NCI-H1436 treated with DMSO at 0.1 percent for 48 hours (cell line): Measurements from ENCODE around the gene CAMTA1.

Source experiments
- DNase-seq: peaks from one replicate; lab custom pipeline; 2025; lab: John Stamatoyannopoulos, UW

CAMTA1 gene

DNA sequence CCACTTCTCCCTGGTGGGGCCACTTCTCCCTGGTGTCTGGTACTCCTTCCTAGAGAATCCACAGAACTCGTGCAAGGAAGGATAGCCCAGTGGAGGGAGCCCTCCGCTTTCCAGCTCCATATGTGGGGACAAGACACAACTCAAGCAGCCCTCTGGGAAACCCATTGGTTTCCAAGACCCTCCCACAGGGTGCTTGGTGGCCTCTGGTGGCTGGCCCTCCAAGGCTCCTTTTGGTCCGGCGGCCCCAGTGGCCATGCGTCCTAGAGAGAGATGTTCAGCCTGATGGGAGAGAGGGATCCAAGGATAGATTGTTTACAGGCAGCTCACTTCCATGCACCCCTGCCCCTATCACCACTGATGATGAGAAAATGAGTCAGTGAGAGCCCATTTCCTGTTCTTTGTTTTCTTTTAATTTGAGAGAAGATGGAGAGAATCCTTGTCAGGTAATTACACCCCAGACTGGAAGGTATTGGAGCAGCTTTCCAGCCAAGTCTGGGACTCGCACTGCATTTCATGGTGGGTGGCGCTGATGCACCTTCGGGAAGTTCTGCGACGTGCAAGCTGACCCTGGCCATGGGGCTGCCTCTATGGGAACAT is 499.7 kb downstream of the CAMTA1 start:
- no peak for DNase-seq

DNA sequence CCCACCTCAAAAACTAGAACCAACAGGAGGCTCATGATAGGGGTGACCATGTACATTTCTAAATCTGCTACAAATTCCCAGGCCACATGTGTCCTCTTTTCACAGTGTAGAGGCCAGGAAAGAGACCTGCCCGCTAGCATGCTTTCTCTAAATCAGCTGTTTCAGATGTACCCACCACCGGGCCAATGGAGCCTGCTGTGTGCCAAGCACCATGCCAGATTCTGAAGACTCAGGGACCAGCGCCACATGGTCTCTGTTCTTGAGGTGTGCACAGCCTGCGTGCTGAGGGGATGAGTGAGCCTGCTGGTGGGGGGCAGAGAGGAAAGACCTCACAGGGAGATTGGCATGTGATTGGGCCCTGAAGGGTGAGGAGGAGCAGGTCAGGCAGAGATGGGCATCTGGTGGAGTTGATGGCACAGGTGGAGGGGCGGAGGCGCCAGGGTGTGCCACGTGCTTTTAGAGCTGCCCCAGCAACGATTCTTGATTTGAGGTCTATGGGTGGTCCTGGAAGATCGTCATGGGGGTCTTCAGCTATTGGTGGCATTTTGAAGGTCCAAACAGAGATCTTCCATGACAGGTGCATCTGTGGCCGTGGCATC is 500.7 kb downstream of the CAMTA1 start:
- no peak for DNase-seq

DNA sequence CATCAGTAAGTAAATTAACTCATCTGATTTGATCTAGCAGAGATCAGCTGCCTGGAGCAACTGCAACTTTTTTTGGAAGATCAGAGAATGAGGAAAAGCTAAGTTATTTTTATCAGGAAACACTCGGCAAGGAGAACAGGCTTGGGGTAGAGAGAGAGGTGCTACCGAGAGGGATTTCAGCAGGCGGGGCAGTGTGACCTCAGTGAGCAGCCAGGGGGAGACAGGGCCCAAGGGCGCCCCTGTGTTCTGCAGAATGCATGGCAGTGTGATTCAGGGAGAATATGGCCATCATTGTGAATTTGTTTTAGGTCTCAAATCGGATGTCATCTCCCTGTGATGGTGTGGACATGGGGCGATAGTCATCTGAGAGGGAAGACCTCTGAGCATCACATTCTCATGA is 501.8 kb downstream of the CAMTA1 start:
- DNase-seq: no peak

DNA sequence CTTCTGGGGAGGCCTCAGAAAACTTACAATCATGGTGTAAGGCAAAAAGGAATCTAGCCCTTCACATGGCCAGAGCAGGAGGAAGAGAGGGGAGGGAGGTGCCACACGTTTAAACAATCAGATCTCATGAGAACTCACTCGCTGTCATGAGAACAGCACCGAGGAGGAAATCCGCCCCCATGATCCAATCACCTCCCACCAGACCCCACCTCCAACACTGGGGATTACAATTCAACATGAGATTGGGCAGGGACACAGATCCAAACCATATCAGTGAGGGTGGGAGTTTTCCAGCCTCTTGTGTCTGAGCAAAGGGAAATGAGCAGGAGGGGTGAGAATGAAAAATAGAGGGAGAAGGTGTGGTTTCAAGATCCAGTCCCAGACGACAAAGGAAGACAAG is 503.7 kb downstream of the CAMTA1 start:
- DNase-seq: no peak

DNA sequence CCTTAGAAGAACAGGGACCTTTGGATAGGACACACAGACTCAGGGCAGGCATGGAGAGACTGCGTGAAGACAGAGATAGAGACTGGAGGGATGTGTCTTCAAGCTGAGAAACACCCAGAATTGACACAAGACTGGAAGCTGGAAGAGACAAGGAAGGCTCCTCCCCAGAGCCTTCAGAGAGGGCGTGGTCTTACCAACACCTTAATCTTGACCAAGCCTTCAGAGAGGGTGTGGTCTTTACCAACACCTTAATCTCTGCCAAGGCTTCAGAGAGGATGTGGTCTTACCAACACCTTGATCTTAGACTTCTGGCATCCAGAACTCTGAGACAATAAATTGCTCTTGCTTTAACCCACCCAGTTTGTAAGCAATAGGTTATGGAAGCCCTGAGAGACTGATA is 504.4 kb downstream of the CAMTA1 start:
- DNase-seq: no peak

DNA sequence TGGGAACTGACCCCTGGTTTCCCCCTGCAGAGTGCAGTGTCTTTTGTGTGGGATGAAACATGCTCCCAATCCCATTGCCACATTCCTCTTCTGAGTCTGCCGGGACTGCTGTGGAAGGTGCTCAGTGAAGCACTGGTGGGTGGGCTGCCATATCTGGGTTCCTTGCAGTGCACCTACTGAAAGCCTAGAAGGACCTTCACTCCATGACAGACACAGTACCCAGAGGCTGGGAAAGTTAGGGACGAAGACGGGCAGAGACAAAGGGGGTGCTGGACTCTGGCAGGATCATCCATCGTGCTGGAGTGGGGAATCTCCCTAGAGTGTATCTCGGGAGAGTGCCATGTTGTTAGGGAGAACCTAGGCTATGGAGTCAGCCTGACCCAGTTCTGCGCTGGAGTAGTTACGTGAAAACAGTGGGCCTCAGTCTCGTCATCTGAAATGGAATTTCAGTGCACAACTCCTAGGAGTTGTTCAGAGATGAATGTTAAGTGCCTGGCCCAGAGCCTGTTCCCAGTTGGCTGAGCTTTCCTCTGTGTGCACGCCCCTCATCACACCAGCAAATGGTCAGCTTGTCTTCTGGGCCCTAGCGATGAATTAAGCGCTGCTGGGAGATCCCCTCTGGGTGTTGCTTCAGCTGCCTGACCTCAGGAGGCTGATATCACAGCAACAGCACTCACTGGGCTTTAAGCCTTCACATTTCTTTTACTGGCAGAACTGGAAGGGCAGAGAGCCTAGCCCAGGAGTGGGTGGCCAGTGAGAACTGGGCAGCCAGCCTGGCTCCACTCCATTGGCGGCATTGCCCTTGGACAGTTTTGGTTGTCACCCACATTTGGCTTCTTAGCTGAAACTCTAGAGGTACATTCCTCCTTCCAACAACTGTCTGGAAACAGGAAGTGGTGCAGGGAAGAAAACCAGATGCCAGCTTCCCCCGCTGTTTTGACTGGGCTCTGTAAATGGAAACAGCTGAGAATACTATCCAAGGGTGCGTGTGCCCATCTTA is 506.0 kb downstream of the CAMTA1 start:
- no peak for DNase-seq

DNA sequence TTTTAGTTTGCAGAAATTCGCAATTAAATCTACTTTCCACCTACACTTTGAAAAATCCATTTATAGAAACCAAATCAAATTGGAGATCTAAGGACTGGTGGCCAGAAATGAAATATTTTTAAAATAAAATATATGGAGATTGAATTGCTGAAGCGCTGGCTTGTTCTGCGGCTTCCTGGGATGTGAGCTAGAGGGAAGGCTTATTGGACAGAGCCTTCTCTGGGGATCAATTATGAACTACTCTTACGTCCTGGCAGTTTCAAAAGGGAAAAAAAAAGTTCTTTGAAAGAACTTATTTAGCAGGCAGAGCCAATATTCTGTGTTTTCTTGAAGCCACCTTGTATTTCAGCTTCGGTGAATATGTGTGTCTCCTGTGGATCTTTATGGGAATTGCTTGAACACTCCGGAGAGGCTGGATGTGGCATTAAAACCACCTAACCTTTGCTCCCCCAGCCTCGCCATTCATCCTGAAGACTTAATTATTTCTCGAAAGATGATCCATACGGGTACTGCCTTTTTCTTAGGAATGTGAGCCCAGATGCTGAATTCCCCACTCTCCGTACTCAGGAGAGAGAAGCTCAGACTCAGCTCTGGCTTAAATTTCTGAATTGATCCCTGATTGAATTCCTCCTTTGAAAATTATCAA is 506.9 kb downstream of the CAMTA1 start:
- DNase-seq: no peak

DNA sequence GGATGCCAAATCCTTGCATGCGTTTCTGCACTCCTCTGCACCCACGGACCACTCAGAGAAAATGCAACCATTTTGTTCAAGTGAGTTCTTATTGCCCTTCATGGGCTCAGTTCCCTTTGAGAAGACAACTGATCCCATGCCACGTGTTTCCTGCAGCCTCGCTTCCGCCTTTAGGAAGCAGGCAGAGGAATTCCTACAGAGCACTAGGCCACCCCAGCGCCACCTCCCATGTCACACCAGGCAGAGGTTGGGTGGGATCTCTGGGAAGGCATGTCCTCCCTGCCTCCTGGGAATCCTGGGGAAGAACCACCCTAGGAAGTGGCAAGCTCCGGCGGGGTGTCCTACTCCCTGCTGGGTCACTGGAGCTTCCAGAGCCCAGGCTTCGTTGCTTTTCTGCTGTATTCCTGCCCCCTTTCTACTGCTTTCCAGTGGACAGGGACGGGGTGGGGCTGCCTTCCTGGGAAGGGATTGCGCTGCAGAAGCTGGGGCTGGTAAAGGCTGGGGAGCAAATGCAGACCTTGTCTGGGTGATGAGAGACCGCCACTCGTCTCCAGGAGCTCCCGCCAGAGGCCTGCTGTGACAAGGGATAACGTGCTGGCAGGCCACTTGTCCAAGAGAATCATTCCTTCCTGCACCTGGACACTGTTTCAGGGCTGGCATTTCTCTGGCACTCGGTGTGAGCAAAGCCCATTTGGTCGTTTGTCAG is 507.6 kb downstream of the CAMTA1 start:
- DNase-seq: no peak

DNA sequence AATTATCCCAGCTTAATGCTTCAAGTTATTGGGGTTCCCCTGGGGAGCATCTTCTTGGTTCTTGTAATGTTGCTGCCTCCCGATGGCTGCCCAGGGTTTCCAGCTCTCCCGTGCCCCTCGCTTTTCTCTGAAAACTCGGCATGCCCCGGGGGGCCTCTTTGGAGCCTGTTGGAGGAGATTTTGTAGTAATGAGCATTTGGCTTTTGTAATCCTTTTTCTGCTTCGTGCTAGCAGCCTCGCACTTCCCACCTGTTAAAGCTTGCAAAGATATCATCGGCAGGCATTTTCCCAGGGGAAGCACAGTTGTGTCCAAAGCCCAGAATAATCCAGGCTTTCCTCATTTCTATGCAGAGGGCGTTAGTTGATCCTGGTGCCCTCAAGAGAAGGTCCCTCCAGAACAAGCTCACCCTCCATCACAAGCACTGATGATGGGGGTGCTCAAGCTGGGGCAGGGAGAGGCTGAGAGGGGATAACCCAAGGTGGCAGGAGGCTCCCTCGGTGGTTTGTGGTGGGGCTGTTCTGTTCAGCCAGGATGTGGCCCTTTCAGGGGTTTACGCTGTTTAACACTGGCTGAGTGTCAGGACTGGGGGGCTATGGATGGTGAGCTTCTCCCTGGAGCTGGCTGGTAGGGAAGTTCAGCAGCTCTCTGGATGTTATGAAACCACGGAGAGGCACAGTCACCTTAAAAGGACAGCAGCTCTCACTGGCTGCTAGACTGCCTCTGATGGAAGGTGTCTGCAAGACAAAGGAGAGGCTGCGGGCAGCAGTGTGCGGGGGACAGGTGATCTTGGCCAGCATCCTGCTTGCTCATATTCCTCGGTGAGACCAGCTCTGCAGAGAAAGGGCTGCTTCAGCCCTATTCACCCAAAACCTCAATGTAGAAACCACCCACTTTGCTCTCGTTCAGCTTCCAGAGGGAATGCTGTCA is 508.7 kb downstream of the CAMTA1 start:
- DNase-seq: no peak

DNA sequence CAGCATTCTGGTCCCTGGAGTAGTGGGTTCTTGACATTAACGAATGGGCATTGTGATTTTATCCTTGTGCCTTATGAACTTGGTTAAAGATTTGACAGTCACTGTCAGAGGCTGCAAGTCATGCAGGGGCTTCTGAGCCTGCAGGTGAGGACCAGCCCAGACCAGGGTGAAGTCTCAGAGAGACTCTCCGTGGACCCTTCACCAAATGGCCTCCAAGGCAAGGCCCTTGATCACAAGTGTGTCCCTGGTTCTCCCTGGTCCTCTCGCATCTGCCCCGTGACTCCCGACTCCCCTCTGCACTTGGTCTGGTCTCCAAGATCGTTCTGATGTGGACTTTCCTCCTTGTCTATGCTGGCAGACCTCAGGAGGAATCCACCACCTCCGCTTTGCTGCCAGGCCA is 509.4 kb downstream of the CAMTA1 start:
- no peak for DNase-seq

DNA sequence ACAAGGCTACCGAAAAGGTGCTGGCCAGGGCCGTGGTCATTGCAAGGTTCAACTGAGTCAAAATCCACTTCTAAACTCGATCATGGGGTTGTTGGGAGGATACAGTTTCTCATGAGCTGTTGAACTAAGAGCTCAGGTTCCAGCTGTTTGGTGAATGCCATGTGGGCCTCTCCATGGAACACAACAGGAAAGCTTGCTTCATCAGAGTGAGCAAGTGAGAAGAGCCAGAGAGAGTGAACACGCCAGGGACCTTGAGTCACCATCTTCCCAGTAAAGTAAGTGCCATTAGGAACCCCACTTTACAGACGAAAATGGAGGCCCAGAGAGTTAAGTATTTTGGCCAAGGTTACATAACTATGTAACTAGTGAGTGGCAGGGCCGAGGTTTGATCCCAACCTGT is 510.7 kb downstream of the CAMTA1 start:
- DNase-seq: no peak

DNA sequence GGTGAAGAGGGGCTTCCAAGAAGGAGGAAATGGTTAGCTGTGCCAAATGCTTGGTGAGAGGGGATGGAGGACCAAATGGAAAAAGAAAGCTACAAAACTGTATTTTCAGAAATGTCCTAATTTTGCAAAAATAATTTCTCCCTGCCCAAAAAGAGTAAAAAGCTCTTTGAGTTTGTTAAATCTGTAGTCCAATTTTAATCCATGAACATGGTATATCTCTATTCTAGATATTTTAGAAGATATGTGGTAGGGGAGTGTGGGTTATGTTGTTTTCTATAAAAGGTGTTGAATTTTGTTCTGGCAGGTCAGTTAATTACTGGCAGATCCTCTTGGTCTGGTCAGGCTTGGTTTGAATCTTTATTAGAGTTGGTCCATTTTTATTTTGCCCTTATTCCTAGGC is 511.7 kb downstream of the CAMTA1 start:
- DNase-seq: no peak

DNA sequence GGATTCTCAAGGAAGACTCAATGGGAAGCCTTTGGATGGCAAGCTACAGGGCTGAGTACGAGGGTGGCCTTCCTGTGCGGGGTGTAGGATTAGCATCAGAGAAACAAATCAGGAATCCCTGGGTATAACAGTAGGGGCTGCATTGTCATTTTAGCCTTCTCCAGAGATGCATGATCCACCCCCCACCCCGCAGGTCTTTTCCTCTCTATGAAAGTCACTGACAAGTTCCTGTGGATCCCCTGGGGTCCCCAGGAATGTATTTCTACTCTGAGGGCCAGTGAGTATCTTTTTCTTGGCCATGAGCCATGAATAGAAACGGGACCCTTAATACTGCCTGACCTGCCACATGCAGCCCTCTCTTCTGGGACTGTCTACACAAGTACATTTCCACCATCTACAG is 512.9 kb downstream of the CAMTA1 start:
- DNase-seq: no peak

DNA sequence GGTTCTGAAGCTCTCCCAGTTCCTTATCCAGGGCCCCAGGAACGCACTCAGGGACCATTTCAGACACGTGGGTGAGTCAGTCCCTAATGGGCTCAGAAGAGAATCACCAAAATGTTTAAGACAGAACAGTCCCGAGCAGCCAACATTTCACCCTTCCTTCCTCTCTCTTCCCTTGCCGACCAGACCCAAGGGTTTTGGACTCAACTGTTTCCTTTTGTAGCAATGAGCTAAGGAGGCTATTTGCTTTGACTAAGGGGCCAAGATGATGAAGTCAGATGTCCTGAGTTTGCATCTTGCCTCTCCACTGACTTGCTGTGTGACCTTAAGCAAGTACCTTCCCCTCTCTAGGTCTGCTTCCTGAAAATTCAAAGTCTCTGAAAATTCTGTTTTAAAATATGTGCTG is 513.5 kb downstream of the CAMTA1 start:
- DNase-seq: no peak

DNA sequence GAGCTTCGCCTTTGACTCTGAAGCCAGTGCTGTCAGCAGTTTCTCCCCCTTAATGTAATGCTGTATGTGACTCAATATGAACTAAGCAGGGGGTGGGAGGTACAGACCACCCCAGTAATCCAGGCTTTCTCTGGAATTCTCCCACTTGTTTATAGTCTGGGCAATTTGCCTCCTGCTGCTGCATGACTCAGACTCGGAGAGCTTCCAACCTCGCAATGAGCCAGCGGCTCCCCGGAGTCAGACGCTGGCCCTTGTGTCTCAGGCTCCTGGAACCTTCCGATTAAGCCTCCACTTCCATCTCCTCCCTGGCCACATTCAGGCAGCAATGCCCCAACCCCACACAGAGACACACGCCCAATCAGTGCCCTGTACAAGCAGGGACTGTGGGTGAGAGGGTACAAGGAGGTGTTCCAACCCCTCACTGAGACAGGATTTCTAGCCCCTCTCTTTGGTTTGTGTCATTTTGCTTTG is 514.1 kb downstream of the CAMTA1 start:
- no peak for DNase-seq

DNA sequence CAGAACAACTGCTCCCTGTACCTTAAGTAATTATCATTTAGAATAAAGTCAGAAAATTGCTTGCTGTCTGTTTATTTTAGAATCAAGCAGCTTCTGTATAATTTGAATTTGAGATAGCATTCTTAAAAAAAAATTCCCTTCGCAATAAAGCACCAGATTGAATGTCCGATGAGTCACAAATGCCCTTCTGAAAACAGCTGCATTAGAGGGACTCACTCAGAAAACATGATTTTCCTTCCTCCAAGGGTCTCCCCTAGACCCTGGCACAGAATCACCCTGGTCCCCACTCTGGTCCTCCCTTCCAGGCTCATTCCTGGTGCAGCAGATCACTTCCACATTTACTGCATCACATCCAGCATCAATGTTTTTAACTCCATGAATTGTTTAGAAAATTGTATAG is 514.7 kb downstream of the CAMTA1 start:
- DNase-seq: no peak

DNA sequence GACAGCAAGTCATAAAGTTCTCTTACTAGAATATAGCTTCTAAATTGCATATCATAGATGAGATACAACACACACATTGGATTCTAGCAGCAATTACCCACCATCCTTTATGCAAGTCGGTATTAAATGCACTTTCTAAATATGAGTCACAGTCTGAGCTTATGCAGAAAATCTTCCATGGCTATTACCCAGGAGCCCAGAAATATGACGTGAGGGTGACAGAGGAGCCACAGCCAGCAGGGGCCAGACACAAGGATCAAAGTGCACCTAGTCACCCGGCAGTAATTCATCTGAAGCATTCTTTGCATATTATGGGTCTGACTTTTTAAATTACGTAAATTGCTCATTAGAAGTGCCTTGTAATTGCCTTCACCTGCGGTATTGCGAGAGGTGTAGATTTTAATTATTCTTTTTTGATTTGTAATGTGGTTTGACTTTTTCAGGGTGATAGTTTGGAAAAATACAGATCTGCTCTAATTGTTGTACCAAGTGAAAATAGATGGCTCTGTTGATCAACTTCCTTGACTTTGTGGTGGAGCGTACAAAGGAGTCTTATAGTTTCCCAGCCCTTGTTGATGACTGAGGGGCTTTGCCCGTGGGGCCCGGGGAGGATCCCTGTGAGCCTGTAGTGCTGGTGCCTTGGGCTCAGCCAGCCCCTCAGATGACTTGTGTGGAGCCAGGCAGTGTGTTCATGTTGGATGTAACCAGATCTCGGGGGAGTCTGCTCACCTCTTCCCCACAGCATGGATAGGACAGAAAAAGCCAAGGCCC is 515.8 kb downstream of the CAMTA1 start:
- peak; percentile 27 for DNase-seq

DNA sequence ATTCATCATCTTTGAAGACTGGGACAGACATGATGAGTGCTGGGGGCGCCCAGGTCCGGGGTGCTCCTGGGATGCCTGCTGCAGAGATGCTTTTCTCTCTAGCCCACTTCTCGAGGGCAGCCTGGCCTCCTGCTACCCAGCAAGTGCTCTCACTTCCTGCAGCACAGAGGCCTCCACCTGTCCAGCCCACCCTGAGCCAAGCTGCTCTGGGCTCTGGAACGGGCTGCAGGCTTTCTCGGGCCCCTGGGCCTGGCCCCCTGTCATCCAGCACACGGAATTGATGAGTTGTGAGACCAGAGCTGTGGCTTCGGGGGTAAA is 516.4 kb downstream of the CAMTA1 start:
- DNase-seq: no peak

DNA sequence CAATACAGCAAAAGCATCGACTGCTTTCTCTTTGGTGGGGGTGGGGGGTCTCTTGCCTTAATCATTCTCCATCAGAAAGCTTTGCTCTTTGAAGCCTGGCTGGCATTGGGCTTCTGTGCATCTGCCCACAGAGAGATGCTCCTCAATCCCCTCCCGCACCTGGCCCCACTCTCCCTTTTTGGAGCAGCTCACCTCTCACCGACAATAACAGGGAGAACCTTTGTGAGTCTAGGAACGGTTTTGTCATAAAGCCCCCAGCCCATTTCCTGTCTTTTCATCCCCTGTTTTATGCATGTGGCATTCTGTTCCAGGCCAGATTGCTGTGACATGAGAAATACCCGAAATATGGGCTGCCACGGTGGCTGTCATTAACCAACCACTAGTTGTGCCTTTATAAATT is 516.9 kb downstream of the CAMTA1 start:
- no peak for DNase-seq

DNA sequence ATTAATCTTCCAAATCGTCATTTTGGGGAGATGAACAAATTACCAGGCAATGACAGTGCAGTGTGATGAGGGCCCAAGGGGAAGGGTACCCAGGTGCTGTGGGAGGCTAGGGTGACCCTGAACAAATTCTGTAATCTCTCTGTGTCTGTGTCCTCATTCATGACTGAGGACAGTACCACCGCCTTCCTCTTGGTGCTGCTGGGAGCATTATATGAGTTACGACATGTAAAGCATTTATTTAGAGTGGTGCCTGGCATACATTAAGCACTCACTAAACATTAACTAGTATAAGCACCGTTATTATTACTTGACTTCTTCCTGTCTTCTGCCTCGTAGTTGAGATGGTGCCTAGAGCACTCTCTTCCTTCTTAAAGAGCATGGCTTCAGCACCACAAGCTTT is 517.6 kb downstream of the CAMTA1 start:
- DNase-seq: peak; percentile 41
